HG03460 (cell line): ENCODE data around the gene TTC9C.
"Not testable (repeated sequence)": the region's sequence is repeated elsewhere in the genome, so short reads cannot be mapped to it uniquely, and the experiment has no call there.

ENCODE experiments used
- ATAC-seq: cut with Tn5 transposase; IDR thresholded peaks from one replicate; pipeline ENCODE4 v1.9.1; 2021; ENCODE audit not compliant: unreplicated experiment

The TTC9C gene

GRCh38 chr11:62749931-62750330 is 21.6 kb downstream of the TTC9C start:
- not testable (repeated sequence) for ATAC-seq

- ATAC-seq, result no peak
These were observed 24.0 kb downstream of the TTC9C start for GRCh38 chr11:62752177-62752785.

- ATAC-seq, result no peak
These were observed 24.9 kb downstream of the TTC9C start for GRCh38 chr11:62752994-62753735.

- ATAC-seq, result peak; percentile 97
These were observed 25.7 kb downstream of the TTC9C start, which contains the start of gene ZBTB3 for GRCh38 chr11:62753736-62754603. Gene ZBTB3 (minus strand): TSS chr11:62754160. CDS start chr11:62753664, 496 bp downstream.

GRCh38 chr11:62755086-62755615 is 26.9 kb downstream of the TTC9C start:
- no peak for ATAC-seq

- no peak for ATAC-seq
These were observed 29.8 kb downstream of the TTC9C start for GRCh38 chr11:62757846-62758788.

- not testable (repeated sequence) for ATAC-seq
These were observed 32.6 kb downstream of the TTC9C start for GRCh38 chr11:62760867-62761227.

- ATAC-seq, result no peak
These were observed 42.5 kb downstream of the TTC9C start for GRCh38 chr11:62770778-62771143.

GRCh38 chr11:62771144-62772021 is 43.1 kb downstream of the TTC9C start, which contains the start of gene TAF6L:
Gene TAF6L (plus strand): TSS chr11:62771396. CDS start chr11:62775784, 4,388 bp downstream.
- peak; percentile 80 for ATAC-seq

GRCh38 chr11:62774407-62774806 is 46.1 kb downstream of the TTC9C start:
- no peak for ATAC-seq

GRCh38 chr11:62775646-62776045 is 47.4 kb downstream of the TTC9C start:
- no peak for ATAC-seq

- ATAC-seq, result no peak
These were observed 49.1 kb downstream of the TTC9C start for GRCh38 chr11:62777389-62777788.

- no peak for ATAC-seq
These were observed 50.2 kb downstream of the TTC9C start for GRCh38 chr11:62778441-62778840.

- ATAC-seq, result no peak
These were observed 54.5 kb downstream of the TTC9C start for GRCh38 chr11:62782753-62783152.

GRCh38 chr11:62786318-62787004 is 58.2 kb downstream of the TTC9C start:
- ATAC-seq, result peak; percentile 59

GRCh38 chr11:62787005-62787759 is 58.9 kb downstream of the TTC9C start, which contains the start of gene TMEM179B:
Gene TMEM179B (plus strand): TSS chr11:62787402. CDS start chr11:62787432, 30 bp downstream.
- peak; percentile 63 for ATAC-seq
